Measurements from ENCODE around the gene CAMK4. TPM values are rescaled to one million over a fixed set of nuclear protein-coding genes. Genes with fewer than 3 reads are reported as not detected.
"Not testable (repeated sequence)": the region's sequence is repeated elsewhere in the genome, so short reads cannot be mapped to it uniquely, and the experiment has no call there.

Gene CAMK4
- total RNA-seq, 1 experiment from 2014 or later: 10.2 TPM

- no peaks in the 10 kb centered on the region for H3K79me2 ChIP-seq (ENCODE audit: insufficient read depth, low read length)
- no peaks in the 10 kb centered on the region for H3K27me3 ChIP-seq (ENCODE audit: insufficient read depth, low read length)
- no peak overlapping the region for H2AFZ ChIP-seq (ENCODE audit: low read depth, low read length, poor library complexity, severe bottlenecking)
- H3K27ac ChIP-seq (ENCODE audit: low read depth, low read length): no peak overlapping the region
- no peaks in the 10 kb centered on the region for H4K20me1 ChIP-seq (ENCODE audit: insufficient read depth)
- no peak overlapping the region for H3K9ac ChIP-seq (ENCODE audit: low read length)
- no peak for TF ChIP-seq ZFX (IDR thresholded peaks at IDR 0.05)
- TF ChIP-seq SP1 (IDR thresholded peaks at IDR 0.05; ENCODE audit: low read depth): no peak
- TF ChIP-seq, protein P1, sequence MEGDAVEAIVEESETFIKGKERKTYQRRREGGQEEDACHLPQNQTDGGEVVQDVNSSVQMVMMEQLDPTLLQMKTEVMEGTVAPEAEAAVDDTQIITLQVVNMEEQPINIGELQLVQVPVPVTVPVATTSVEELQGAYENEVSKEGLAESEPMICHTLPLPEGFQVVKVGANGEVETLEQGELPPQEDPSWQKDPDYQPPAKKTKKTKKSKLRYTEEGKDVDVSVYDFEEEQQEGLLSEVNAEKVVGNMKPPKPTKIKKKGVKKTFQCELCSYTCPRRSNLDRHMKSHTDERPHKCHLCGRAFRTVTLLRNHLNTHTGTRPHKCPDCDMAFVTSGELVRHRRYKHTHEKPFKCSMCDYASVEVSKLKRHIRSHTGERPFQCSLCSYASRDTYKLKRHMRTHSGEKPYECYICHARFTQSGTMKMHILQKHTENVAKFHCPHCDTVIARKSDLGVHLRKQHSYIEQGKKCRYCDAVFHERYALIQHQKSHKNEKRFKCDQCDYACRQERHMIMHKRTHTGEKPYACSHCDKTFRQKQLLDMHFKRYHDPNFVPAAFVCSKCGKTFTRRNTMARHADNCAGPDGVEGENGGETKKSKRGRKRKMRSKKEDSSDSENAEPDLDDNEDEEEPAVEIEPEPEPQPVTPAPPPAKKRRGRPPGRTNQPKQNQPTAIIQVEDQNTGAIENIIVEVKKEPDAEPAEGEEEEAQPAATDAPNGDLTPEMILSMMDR (IDR thresholded peaks at IDR 0.05 in 2 of 3, conservative IDR thresholded peaks at IDR 0.05 in 1 of 3; ENCODE audit: borderline replicate concordance in 1 of 3, insufficient read depth in 1 of 3, low read depth in 2 of 3, low read length in 2 of 3): no peak
- TF ChIP-seq, protein P2, sequence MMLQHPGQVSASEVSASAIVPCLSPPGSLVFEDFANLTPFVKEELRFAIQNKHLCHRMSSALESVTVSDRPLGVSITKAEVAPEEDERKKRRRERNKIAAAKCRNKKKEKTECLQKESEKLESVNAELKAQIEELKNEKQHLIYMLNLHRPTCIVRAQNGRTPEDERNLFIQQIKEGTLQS (IDR thresholded peaks at IDR 0.05): no peak
- no peak for TF ChIP-seq ZBTB33 (IDR thresholded peaks at IDR 0.05; ENCODE audit: extremely low read depth, insufficient replicate concordance, low read length)
- TF ChIP-seq YY1 (IDR thresholded peaks at IDR 0.05; ENCODE audit: extremely low read depth, insufficient replicate concordance, low read depth, low read length): no peak
- TF ChIP-seq, protein P3, sequence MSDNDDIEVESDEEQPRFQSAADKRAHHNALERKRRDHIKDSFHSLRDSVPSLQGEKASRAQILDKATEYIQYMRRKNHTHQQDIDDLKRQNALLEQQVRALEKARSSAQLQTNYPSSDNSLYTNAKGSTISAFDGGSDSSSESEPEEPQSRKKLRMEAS (IDR thresholded peaks at IDR 0.05): no peak
- no peak for TF ChIP-seq FOSL1 (IDR thresholded peaks at IDR 0.05; ENCODE audit: low read depth)
- no peak for TF ChIP-seq POLR2A (IDR thresholded peaks at IDR 0.05; ENCODE audit: borderline replicate concordance, extremely low read depth, insufficient read depth, insufficient read length)
- no peak for TF ChIP-seq EGR1 (IDR thresholded peaks at IDR 0.05; ENCODE audit: low read depth)
- no peak for TF ChIP-seq TCF7L2 (IDR thresholded peaks at IDR 0.05; ENCODE audit: borderline replicate concordance, extremely low read depth, insufficient read depth, insufficient read length)
- TF ChIP-seq, protein P4, sequence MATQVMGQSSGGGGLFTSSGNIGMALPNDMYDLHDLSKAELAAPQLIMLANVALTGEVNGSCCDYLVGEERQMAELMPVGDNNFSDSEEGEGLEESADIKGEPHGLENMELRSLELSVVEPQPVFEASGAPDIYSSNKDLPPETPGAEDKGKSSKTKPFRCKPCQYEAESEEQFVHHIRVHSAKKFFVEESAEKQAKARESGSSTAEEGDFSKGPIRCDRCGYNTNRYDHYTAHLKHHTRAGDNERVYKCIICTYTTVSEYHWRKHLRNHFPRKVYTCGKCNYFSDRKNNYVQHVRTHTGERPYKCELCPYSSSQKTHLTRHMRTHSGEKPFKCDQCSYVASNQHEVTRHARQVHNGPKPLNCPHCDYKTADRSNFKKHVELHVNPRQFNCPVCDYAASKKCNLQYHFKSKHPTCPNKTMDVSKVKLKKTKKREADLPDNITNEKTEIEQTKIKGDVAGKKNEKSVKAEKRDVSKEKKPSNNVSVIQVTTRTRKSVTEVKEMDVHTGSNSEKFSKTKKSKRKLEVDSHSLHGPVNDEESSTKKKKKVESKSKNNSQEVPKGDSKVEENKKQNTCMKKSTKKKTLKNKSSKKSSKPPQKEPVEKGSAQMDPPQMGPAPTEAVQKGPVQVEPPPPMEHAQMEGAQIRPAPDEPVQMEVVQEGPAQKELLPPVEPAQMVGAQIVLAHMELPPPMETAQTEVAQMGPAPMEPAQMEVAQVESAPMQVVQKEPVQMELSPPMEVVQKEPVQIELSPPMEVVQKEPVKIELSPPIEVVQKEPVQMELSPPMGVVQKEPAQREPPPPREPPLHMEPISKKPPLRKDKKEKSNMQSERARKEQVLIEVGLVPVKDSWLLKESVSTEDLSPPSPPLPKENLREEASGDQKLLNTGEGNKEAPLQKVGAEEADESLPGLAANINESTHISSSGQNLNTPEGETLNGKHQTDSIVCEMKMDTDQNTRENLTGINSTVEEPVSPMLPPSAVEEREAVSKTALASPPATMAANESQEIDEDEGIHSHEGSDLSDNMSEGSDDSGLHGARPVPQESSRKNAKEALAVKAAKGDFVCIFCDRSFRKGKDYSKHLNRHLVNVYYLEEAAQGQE (IDR thresholded peaks at IDR 0.05; ENCODE audit: low read depth): no peak
- no peak for TF ChIP-seq ELF1 (IDR thresholded peaks at IDR 0.05; ENCODE audit: borderline replicate concordance, low read depth)
- no peak for TF ChIP-seq JUND (IDR thresholded peaks at IDR 0.05)
- no peaks in the 10 kb centered on the region for H3K9me2 ChIP-seq (ENCODE audit: insufficient read depth)
- intact Hi-C loops (cut with micrococcal nuclease): no loop called here
- no peaks in the 10 kb centered on the region for H3K36me3 ChIP-seq (ENCODE audit: control insufficient read depth in 1 of 2, insufficient read depth in 2 of 2, low read length in 2 of 2)
- no peaks in the 10 kb centered on the region for H3K4me1 ChIP-seq (ENCODE audit: control insufficient read depth in 1 of 2, insufficient read depth in 2 of 2, low read length in 2 of 2)
- no peak overlapping the region for H3K4me3 ChIP-seq (replicated peaks in 1 of 2; ENCODE audit: low read depth in 1 of 2, low read length in 2 of 2)
- ChIA-PET POLR2A (no interaction called here), RAD21 (ENCODE audit: low non-redundant PET in 1 of 2, low total read pairs in 2 of 2, uncharacterized antibody in 2 of 2, unreplicated experiment in 2 of 2) (no interaction called here), CTCF (no interaction called here)
- ATAC-seq: no peak
- no peak overlapping the region for H3K4me2 ChIP-seq (ENCODE audit: low read length)
- H3K9me3 ChIP-seq (ENCODE audit: control insufficient read depth in 1 of 2, insufficient read depth in 1 of 2, low read depth in 1 of 2, low read length in 2 of 2): no peaks in the 10 kb centered on the region
- DNase-seq (ENCODE audit: low read depth, low spot score): no peak
- no TSS peak for BruUV-seq (replicated peaks)
These were observed 184.6 kb downstream of the CAMK4 start for GRCh38 chr5:111408817-111409216.

- intact Hi-C loops (cut with micrococcal nuclease); RAD21 ChIA-PET (ENCODE audit: low non-redundant PET in 1 of 2, low total read pairs in 2 of 2, uncharacterized antibody in 2 of 2, unreplicated experiment in 2 of 2); H3K27me3 ChIP-seq (ENCODE audit: insufficient read depth, low read length); POLR2A ChIA-PET; H3K9me3 ChIP-seq (ENCODE audit: control insufficient read depth in 1 of 2, insufficient read depth in 1 of 2, low read depth in 1 of 2, low read length in 2 of 2); H3K27ac ChIP-seq (ENCODE audit: low read depth, low read length); H3K4me2 ChIP-seq (ENCODE audit: low read length); H3K36me3 ChIP-seq (ENCODE audit: control insufficient read depth in 1 of 2, insufficient read depth in 2 of 2, low read length in 2 of 2); CTCF ChIA-PET; H3K4me1 ChIP-seq (ENCODE audit: control insufficient read depth in 1 of 2, insufficient read depth in 2 of 2, low read length in 2 of 2); H4K20me1 ChIP-seq (ENCODE audit: insufficient read depth); H3K4me3 ChIP-seq (replicated peaks in 1 of 2; ENCODE audit: low read depth in 1 of 2, low read length in 2 of 2); H3K9ac ChIP-seq (ENCODE audit: low read length); H3K9me2 ChIP-seq (ENCODE audit: insufficient read depth); DNase-seq (ENCODE audit: low read depth, low spot score); H3K79me2 ChIP-seq (ENCODE audit: insufficient read depth, low read length); ATAC-seq; BruUV-seq (replicated peaks); H2AFZ ChIP-seq (ENCODE audit: low read depth, low read length, poor library complexity, severe bottlenecking): not testable (repeated sequence)
These were observed 185.1 kb downstream of the CAMK4 start for GRCh38 chr5:111409266-111409665.

Measured in HCT116 (cell line).